HG03095 (cell line): ENCODE data around the gene EPHA7.

Source experiments
- ATAC-seq: cut with Tn5 transposase; IDR thresholded peaks from one replicate; pipeline ENCODE4 v1.9.1; 2021; ENCODE audit warnings: moderate library complexity; ENCODE audit not compliant: unreplicated experiment

Gene EPHA7

GRCh38 chr6:93327857-93328256 is 91.5 kb downstream of the EPHA7 start:
- ATAC-seq, result no peak

- no peak for ATAC-seq
Observed at GRCh38 chr6:93325761-93326160, 93.6 kb downstream of the EPHA7 start.

DNA sequence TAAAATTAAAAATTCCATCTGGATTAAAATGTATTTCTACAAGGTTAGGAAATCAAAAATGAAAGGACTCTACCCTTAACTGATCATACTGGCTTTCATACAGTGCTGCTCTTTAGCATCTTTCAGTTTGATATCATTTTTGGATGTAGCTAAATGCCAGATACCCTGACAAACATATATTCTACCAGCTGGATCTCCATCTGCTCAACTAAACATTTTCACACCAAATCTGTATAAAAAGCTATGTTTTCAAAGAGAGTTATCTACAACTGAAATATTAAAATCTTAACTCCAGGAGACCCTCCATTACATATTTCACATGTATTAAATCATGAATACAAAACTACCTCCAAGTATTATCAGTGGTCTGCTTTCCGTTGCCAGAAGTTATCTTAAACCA is 95.7 kb downstream of the EPHA7 start:
- no peak for ATAC-seq

DNA sequence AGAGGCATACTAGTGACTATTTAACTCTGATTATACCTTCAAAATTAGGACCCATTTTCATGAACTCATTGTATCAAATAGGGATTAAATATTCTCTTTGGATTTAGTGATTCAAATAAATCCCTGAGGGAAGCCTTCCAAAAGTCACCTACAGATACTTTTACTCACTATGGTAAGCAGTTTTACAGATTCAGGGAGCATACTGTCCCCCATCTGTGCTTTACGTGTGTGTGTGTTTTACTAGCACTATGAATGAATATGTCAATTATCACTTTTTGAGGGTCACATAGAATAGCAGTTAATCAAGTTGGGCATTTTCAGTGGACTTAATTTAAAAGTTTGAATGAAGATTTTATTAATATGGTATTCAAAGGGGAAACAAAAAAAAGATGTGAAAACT is 96.7 kb downstream of the EPHA7 start:
- ATAC-seq, result no peak

DNA sequence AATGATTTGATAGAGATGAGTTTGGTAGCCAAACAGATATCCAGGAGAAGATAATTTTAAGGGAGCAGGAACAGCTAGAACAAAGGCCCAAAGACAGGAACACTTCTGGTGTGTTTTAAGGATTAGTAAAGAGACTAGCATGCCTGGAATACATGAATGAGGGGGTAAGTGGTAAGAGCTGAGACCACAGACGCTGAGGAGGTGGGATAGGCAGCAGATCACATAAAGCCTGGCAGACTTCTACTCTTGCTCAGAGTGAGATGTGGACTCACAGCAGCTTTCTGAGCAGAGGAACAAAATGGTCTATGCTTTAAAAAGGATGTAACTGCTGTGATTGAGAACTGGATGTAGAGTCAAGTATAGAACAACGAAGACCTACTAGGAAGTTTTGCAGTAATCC is 100.1 kb downstream of the EPHA7 start:
- no peak for ATAC-seq

DNA sequence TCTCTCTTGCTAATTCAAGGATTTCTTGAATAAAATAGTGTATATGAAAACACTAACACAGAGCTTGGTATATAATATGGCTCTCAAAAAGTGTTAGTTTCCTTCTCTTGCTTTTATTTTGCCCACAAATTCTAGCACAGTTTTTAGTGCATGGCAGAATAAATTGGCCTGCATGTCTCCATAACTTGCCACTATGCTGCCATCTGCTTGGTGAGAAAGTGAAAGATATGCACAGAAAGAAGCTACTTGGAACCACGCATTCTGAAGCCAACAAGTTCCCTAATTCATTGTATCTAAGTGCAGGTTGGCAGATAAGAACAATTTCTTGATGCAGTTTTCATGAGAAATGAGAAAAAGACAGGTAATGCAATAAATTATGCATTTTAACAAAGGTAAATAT is 101.2 kb downstream of the EPHA7 start:
- ATAC-seq, result no peak

GRCh38 chr6:93317592-93317991 is 101.8 kb downstream of the EPHA7 start:
- no peak for ATAC-seq

DNA sequence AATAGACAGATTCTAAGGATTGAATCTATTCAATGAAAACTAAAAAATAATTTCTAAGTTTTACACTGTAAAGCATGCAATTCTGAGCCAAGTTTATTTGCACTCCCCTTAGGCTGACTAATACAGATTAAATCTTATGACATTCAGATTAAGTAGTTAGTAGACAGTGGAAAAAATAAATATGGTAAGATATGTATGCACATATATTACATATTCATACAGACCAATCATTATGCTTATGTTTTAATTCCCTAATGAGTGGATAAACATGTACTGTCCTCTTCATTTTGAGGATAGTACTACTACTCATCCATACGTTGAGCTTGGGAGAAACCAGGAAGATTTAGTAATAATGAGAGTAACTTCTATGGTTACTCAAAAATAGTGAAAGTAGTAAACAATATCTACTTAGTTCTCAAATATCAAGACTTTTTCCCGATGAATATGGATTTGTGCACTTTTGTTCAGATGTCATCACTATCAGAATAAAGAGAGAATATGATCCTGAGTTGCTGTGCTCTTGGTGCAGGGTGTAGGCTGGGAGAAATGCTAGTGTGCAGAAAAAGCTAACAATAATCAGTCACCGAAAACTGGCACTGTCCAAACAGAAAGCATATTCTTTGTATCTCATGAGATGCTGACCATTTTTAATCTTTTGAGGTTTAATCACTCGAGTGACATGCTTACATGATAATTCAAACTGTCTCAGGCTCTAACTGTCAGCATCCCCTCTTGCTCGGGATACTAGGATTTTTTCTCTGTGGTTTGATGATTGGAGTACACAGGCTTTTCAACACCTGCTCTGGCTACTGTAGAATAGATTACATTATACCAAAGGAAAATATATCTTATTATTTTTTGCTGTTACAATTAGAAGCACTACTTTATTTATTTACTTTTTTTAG is 111.6 kb downstream of the EPHA7 start:
- no peak for ATAC-seq

- no peak for ATAC-seq
Observed at GRCh38 chr6:93305088-93305487, 114.3 kb downstream of the EPHA7 start.

DNA sequence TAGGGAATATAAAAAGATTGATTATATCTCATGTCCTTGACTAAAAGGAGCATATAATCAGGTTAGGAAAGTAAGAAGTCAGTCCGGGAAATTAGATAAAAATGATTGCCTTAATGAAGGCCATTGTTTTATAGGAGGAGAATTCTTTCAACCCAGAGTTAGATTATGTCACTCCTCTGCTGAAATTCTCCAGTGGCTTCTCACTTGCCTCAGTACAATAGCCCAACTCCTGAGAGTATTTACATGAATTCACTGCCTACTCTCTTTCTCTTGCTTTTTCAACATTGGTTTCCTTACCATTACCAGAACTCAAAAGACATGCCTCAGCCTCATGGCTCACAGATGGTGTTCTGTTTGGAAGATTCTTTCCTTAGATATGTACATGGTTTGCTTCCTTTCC is 114.9 kb downstream of the EPHA7 start:
- ATAC-seq, result no peak

GRCh38 chr6:93300661-93301060 is 118.7 kb downstream of the EPHA7 start:
- no peak for ATAC-seq

DNA sequence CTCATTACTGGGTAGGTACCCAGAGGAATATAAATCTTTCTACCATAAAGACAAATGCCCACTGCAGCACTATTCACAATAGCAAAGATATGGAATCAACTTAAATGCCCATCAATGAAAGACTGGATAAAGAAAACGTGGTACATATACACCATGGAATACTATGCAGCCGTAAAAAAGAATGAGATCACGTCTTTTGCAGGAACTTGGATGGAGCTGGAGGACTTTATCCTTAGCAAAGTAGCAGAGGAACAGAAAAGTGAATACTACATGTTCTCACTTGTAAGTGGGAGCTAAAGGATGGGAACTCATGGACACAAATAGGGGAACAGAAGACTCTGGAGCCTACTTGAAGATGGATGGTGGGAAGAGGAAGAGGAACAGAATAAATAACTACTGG is 119.7 kb downstream of the EPHA7 start:
- ATAC-seq, result no peak

DNA sequence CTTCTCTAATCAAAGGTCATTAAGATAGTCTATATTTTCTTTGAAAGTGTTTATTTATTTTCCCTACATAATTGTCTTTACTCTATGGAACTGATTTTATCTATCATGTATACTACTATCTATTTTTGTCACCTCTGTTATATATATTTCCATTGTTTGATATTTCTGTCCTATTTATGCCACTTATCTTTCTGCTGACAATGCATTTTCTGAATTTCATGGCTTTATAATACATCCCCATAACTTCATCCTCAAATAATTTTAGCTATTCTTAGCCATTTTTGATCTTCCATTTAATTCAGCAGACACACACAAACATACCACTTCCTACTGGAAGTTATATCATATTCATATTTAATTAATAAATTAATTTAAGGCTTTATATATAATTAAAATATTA is 123.7 kb downstream of the EPHA7 start:
- no peak for ATAC-seq

- ATAC-seq, result no peak
Observed at GRCh38 chr6:93294879-93295278, 124.5 kb downstream of the EPHA7 start.

DNA sequence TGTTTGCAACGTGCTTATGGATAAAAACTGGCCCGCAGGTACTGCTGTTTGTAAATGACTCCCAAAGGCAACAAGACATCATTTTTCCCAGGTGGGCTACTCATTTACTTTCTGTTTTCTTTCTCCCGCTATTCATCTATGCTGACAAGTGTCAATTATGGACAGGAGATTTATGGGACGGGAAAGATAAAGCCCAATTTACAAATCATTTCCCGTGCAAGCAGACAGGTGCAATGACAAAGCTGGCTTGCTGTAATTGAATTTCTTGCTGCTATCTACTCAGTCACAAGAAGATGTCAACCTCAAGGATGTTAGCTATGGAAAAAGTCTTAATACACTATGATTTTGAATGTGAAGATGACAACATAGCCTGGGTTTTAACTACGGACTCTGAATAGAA is 125.5 kb downstream of the EPHA7 start:
- no peak for ATAC-seq

DNA sequence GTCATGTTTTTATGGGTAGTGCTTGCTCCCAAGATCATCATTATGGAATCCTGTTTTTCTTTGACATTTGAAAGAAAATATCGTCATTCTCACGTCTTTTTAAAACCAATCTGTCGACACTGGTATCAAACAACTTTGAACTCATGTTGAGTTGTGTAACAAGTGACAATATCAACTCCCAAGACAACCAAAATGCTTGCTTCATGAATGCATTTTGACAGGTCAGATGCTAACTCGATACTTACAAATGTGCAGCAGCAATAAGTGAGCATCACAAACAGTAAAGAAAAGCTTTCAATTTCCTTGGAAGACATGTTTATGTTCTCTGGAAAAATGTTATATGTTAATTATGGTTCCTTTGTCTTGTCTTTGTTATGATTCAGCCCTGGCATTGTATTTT is 125.9 kb downstream of the EPHA7 start:
- no peak for ATAC-seq

DNA sequence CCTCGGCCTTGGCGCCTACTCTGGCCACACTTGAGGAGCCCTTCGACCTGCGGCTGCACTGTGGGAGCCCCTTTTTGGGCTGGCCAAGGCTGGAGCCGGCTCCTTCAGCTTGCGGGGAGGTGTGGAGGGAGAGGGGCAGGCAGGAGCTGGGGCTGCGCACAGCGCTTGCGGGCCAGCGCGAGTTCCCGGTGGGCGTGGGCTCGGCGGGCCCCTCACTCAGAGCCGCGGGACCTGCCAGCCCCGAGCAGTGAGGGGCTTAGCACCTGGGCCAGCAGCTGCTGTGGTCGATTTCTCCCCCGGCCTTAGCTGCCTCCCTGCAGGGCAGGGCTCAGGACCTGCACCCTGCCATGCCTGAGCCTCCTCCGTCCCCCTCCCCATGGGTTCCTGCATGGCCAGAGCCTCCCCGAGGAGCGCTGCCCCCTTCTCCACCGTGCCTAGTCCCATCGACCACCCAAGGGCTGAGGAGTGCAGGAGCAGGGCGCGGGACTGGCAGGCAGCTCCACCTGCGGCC is 136.8 kb downstream of the EPHA7 start:
- ATAC-seq, result no peak

- ATAC-seq, result no peak
Observed at GRCh38 chr6:93278241-93278640, 141.1 kb downstream of the EPHA7 start.

DNA sequence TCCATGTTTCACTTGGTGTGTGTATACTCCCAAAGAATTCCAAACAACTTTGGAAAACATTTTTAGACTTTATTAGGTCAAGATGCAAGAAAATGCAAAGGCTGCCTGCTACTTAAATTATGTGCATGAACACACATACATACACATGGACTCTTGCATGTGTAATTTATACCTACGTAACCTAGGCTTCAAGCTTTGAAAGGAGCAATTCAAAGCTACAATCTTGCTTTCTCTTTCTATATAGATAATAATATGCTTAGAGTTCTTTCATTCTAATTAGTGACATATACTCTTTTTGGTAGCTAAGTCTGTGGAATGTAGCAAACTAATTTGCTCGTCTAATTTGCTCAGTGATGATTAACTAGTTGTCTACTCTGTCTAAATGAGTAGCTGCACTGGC is 146.5 kb downstream of the EPHA7 start:
- no peak for ATAC-seq

DNA sequence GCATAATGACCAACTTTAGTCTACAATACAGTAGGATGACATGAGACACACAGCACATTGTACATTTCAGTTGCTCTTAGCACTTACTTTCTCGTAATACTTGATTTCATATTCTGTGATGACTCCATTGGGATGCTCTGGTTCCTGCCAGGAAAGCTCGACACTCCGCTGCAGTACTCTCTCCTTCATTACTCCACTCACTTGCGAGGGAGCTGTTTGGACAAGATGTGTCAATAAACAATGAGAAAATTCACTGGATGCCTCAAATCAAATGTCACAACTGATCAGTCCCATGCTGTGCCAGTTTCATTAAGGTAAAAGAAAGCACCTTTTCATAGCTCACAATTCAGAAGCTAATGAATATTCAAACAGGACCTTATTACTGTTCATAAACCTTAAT is 147.1 kb downstream of the EPHA7 start:
- ATAC-seq, result no peak

- no peak for ATAC-seq
Observed at GRCh38 chr6:93266116-93266817, 153.1 kb downstream of the EPHA7 start.

- ATAC-seq, result no peak
Observed at GRCh38 chr6:93260881-93261280, 158.5 kb downstream of the EPHA7 start.
